Keratinocyte (primary cell): ENCODE measurements around the gene NEB.
"Not testable (repeated sequence)": the region's sequence is repeated elsewhere in the genome, so short reads cannot be mapped to it uniquely, and the experiment has no call there.

Source experiments
- CTCF ChIP-seq, 3 experiments: IDR thresholded peaks in 1 of 3; conservative IDR thresholded peaks in 1 of 3; optimal IDR thresholded peaks in 1 of 3; 2 replicates in 2 of 3; 3 replicates in 1 of 3; pipeline versions ENCODE3 to v1.5.1; 2011; ENCODE audit warnings: low read length in 3 of 3, mild to moderate bottlenecking in 3 of 3, moderate library complexity in 2 of 3, control low read depth in 1 of 3, inconsistent platforms in 1 of 3; ENCODE audit not compliant: insufficient read depth in 2 of 3; ENCODE audit errors: extremely low read depth in 1 of 3
- EZH2 ChIP-seq: IDR thresholded peaks from one replicate; pipeline ENCODE4 v1.6.1; 2012; ENCODE audit warnings: inconsistent platforms, mild to moderate bottlenecking, low read length, moderate library complexity

- TF ChIP-seq CTCF (optimal IDR thresholded peaks at IDR 0.05 in 1 of 3, IDR thresholded peaks at IDR 0.05 in 1 of 3, conservative IDR thresholded peaks at IDR 0.05 in 1 of 3; ENCODE audit: extremely low read depth in 1 of 3, insufficient read depth in 2 of 3, low read length in 3 of 3); EZH2: not testable (repeated sequence)
These were observed 92.4 kb downstream of the NEB start for GRCh38 chr2:151641895-151642294.
